ENCODE data around the gene WDR44.

GRCh38 chrX:118325453-118325852 lies 20.5 kb upstream of the WDR44 start:
- TF ChIP-seq POLR2AphosphoS5 (IDR thresholded peaks at IDR 0.05; ENCODE audit: low read depth, low read length) (no peak), POLR2A (IDR thresholded peaks at IDR 0.05; ENCODE audit: low read depth, low read length) (no peak), TAF1 (IDR thresholded peaks at IDR 0.05; ENCODE audit: borderline replicate concordance, low read depth, low read length) (no peak)

Data from GM12892 (cell line).